Hepatocyte (in vitro differentiated cells): ENCODE data around the gene COMP. TPM values are rescaled to one million over a fixed set of nuclear protein-coding genes. Genes with fewer than 3 reads are reported as not detected.
A peak's percentile ranks its signal among the peaks of the same experiment; 100 is the strongest.
"Not testable (repeated sequence)": the region's sequence is repeated elsewhere in the genome, so short reads cannot be mapped to it uniquely, and the experiment has no call there.

Experiments used
- DNase-seq: peaks from one replicate; pipeline ENCODE4 v3.0.0-alpha.2; 2016; ENCODE audit warnings: low spot score
- H2AFZ ChIP-seq: fragments of 200-600 bp; sonication (generic); 2 replicates; pipeline ENCODE4 v1.6.0; 2016; ENCODE audit warnings: antibody characterized with exemption, mild to moderate bottlenecking
- H3K27ac ChIP-seq: fragments of 200-600 bp; sonication (generic); 2 replicates; pipeline ENCODE4 v1.5.1; 2016; ENCODE audit warnings: mild to moderate bottlenecking
- H3K27me3 ChIP-seq: fragments of 200-600 bp; sonication (generic); 2 replicates; pipeline ENCODE4 v1.6.1; 2016
- H3K36me3 ChIP-seq: fragments of 200-600 bp; sonication (generic); replicated peaks from 2 replicates; pipeline ENCODE4 v1.5.1; 2016; ENCODE audit warnings: low read depth; ENCODE audit not compliant: insufficient read depth
- H3K4me1 ChIP-seq: fragments of 200-600 bp; sonication (generic); 2 replicates; pipeline ENCODE4 v1.5.1; 2016; ENCODE audit warnings: mild to moderate bottlenecking, moderate library complexity; ENCODE audit not compliant: insufficient read depth
- H3K4me2 ChIP-seq: fragments of 200-600 bp; sonication (generic); 2 replicates; pipeline ENCODE4 v1.6.0; 2016
- H3K4me3 ChIP-seq: fragments of 200-600 bp; sonication (generic); 2 replicates; pipeline ENCODE4 v1.5.1; 2016; ENCODE audit warnings: mild to moderate bottlenecking
- H3K79me2 ChIP-seq: fragments of 200-600 bp; sonication (generic); 2 replicates; pipeline ENCODE4 v1.6.0; 2017; ENCODE audit warnings: mild to moderate bottlenecking
- H3K9me2 ChIP-seq: fragments of 200-600 bp; sonication (generic); replicated peaks from 2 replicates; pipeline ENCODE4 v1.6.0; 2017; ENCODE audit warnings: mild to moderate bottlenecking; ENCODE audit not compliant: insufficient read depth
- H3K9me3 ChIP-seq: fragments of 200-600 bp; sonication (generic); 2 replicates; pipeline ENCODE4 v1.5.1; 2016; ENCODE audit warnings: low read depth, mild to moderate bottlenecking
- H4K20me1 ChIP-seq: fragments of 200-600 bp; sonication (generic); 2 replicates; pipeline ENCODE4 v1.6.0; 2016; ENCODE audit warnings: mild to moderate bottlenecking; ENCODE audit not compliant: insufficient read depth, poor library complexity, severe bottlenecking
- CTCF ChIP-seq: fragments of 200-600 bp; sonication (generic); IDR thresholded peaks from 2 replicates; pipeline ENCODE4 v1.5.1; 2016; ENCODE audit warnings: antibody characterized with exemption, mild to moderate bottlenecking; ENCODE audit not compliant: poor library complexity
- EZH2 ChIP-seq: fragments of 200-600 bp; sonication (generic); IDR thresholded peaks from 2 replicates; pipeline ENCODE4 v1.6.1; 2016; ENCODE audit warnings: antibody characterized with exemption, mild to moderate bottlenecking, borderline replicate concordance
- EZH2phosphoT487 ChIP-seq: fragments of 200-600 bp; sonication (generic); IDR thresholded peaks from one replicate; pipeline ENCODE4 v1.6.1; 2018; ENCODE audit warnings: antibody characterized with exemption, mild to moderate bottlenecking, low read depth, moderate library complexity; ENCODE audit not compliant: unreplicated experiment, severe bottlenecking
- WGBS: methylation state at CpG from one replicate; pipeline ENCODE4 v1.1.6; 2016; ENCODE audit warnings: low lambda C conversion rate; ENCODE audit errors: missing lambda C conversion rate; 5-methylcytosine and 5-hydroxymethylcytosine counted together
- polyA plus RNA-seq: library from polyadenylated mRNA; unstranded; fragments of >200 nt; fragmentation: Nextera tagmentation; extraction: Ambion mirVana; gene quantifications from 2 replicates; pipeline ENCODE4 v1.2.1, GENCODE V29; 2016
- total RNA-seq: library from RNA; depleted of rRNA; stranded (reverse); fragments of >200 nt; gene quantifications from 2 replicates; pipeline ENCODE4 v1.2.3, GENCODE V29; 2014

COMP gene
- total and polyA plus RNA-seq, 2 experiments from 2014 or later = 2.8 to 16.3 TPM

DNA sequence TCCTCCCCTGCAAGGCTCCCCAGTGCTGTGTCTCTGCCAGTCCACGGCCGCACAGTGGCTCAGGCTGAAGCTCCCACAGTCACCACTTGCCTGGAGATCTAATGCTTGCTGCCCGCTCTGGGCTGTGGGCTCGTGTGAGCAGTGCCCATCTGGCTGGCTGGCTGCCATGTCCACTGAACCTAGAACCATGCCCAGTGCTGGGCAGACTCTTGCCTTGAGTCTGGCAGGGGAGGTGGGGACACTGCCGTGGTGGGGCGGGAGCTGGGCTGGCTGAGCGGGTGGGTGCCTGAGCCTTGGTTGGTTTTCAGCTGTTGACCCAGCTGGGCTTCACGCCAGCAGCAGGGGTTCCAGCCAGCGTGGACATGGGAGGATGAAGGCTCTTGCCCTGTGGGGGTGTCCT lies 55.4 kb downstream of the COMP start:
- peaks cover 56% of the 10 kb centered on the region for H3K4me1 ChIP-seq
- DNase-seq = no peak
- no peaks in the 10 kb centered on the region for H4K20me1 ChIP-seq

GRCh38 chr19:18735324-18735723 lies 55.8 kb downstream of the COMP start:
- Histone ChIP-seq H3K4me1 (peaks cover 51% of the 10 kb centered on the region), H2AFZ (no peak overlapping the region), H3K36me3 (no peaks in the 10 kb centered on the region), H3K27me3 (no peaks in the 10 kb centered on the region), H3K9me2 (no peaks in the 10 kb centered on the region), H3K79me2 (peaks cover 36% of the 10 kb centered on the region), H3K9me3 (no peaks in the 10 kb centered on the region), H3K4me3 (no peak overlapping the region), H3K4me2 (no peak overlapping the region), H4K20me1 (no peaks in the 10 kb centered on the region), H3K27ac (no peak overlapping the region)
- 95% methylated on average over 13 of the region's 14 CpGs for WGBS
- DNase-seq = no peak
- no peak for TF ChIP-seq EZH2phosphoT487
- no peak for TF ChIP-seq EZH2
- no peak for TF ChIP-seq CTCF

More for the DNA sequence above, 55.4 kb downstream of the COMP start:
- Histone ChIP-seq H2AFZ (no peak overlapping the region), H3K36me3 (no peaks in the 10 kb centered on the region), H3K9me3 (no peaks in the 10 kb centered on the region), H3K4me2 (no peak overlapping the region), H3K79me2 (peaks cover 36% of the 10 kb centered on the region), H3K4me3 (no peak overlapping the region), H3K27me3 (no peaks in the 10 kb centered on the region), H3K27ac (no peak overlapping the region), H3K9me2 (no peaks in the 10 kb centered on the region)
- no peak for TF ChIP-seq EZH2phosphoT487
- TF ChIP-seq CTCF = no peak
- no peak for TF ChIP-seq EZH2
- 92% methylated on average over 9 of the region's 9 CpGs for WGBS

- Histone ChIP-seq H3K27ac (peak overlapping the region; percentile 77), H3K4me2 (peak overlapping the region; percentile 60), H3K4me1 (peaks cover 47% of the 10 kb centered on the region), H3K79me2 (peaks cover 33% of the 10 kb centered on the region)
- H3K27me3 ChIP-seq, H3K9me3 ChIP-seq, H3K4me3 ChIP-seq, H2AFZ ChIP-seq, H4K20me1 ChIP-seq, H3K36me3 ChIP-seq, H3K9me2 ChIP-seq, DNase-seq: not testable (repeated sequence)
- WGBS = 66% methylated on average over 11 of the region's 11 CpGs
Measured at GRCh38 chr19:18733762-18734332, 57.3 kb downstream of the COMP start.

DNA sequence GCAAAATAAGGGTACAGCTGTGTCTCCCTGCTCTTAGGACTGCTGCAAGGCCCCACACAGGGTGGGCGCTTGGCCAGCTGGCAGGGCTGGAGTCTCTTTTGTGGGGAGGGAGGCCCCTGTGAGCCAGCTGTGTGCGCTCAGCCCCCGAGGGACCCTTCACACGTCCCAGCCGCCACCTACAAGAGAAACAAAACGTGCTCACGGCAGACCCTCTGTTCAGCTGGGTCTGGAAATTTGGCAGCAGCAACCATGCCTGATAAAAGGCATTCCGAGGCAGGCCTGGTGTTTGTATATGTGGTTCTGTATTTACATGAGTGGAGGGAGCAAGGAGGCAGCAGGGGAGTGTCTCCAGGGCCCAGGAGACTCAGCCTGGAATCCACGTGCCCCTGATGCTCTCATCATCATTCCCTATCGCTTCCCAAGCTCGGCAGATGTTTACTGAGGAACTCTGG lies 57.9 kb downstream of the COMP start:
- no peak for TF ChIP-seq EZH2phosphoT487
- no peak for TF ChIP-seq EZH2
- no peak for TF ChIP-seq CTCF
- Histone ChIP-seq H3K36me3 (no peaks in the 10 kb centered on the region), H3K27me3 (no peaks in the 10 kb centered on the region), H3K27ac (peak overlapping the region; percentile 77), H3K4me1 (peaks cover 47% of the 10 kb centered on the region), H3K9me3 (no peaks in the 10 kb centered on the region), H2AFZ (no peak overlapping the region), H3K4me3 (no peak overlapping the region), H4K20me1 (no peaks in the 10 kb centered on the region), H3K79me2 (peaks cover 33% of the 10 kb centered on the region), H3K9me2 (no peaks in the 10 kb centered on the region), H3K4me2 (peak overlapping the region; percentile 60)
- DNase-seq = peak; percentile 81
- 30% methylated on average over 11 of the region's 11 CpGs for WGBS

Other genes starting within 250 kb of the COMP start
- gene FKBP8, start 247.7 kb downstream of the COMP start, total RNA-seq = 183 and 195 TPM in 2 replicates
- 247 and 262 TPM in 2 replicates for gene FKBP8, start 247.7 kb downstream of the COMP start, polyA plus RNA-seq
- 76.3 and 91.7 TPM in 2 replicates for gene KXD1, start 233.4 kb downstream of the COMP start, total RNA-seq
- 85.7 and 89.2 TPM in 2 replicates for gene KXD1, start 233.4 kb downstream of the COMP start, polyA plus RNA-seq
- 561 and 593 TPM in 2 replicates for gene UBA52, start 219.4 kb downstream of the COMP start, total RNA-seq
- gene UBA52, start 219.4 kb downstream of the COMP start, polyA plus RNA-seq = 470 and 498 TPM in 2 replicates
- gene REX1BD, start 202.5 kb downstream of the COMP start, total RNA-seq = 59.9 and 62.6 TPM in 2 replicates
- 105 and 131 TPM in 2 replicates for gene REX1BD, start 202.5 kb downstream of the COMP start, polyA plus RNA-seq
- 8.6 and 13.9 TPM in 2 replicates for gene CRLF1, start 184.5 kb downstream of the COMP start, total RNA-seq
- 28.4 and 42.2 TPM in 2 replicates for gene CRLF1, start 184.5 kb downstream of the COMP start, polyA plus RNA-seq
- gene TMEM59L, start 178.4 kb downstream of the COMP start, total RNA-seq = 0.40 and 1.5 TPM in 2 replicates
- 4.9 and 9.1 TPM in 2 replicates for gene TMEM59L, start 178.4 kb downstream of the COMP start, polyA plus RNA-seq
- gene KLHL26, start 154.3 kb downstream of the COMP start, total RNA-seq = 4.1 and 5.0 TPM in 2 replicates
- gene KLHL26, start 154.3 kb downstream of the COMP start, polyA plus RNA-seq = 3.9 and 7.6 TPM in 2 replicates
- gene CRTC1, start 107.6 kb downstream of the COMP start, total RNA-seq = 2.0 and 2.5 TPM in 2 replicates
- 4.5 and 4.8 TPM in 2 replicates for gene CRTC1, start 107.6 kb downstream of the COMP start, polyA plus RNA-seq
- 24.5 and 47.2 TPM in 2 replicates for gene UPF1, start 40.7 kb upstream of the COMP start, total RNA-seq
- gene UPF1, start 40.7 kb upstream of the COMP start, polyA plus RNA-seq = 22.2 and 27.0 TPM in 2 replicates
- gene CERS1, start 104.9 kb upstream of the COMP start, total RNA-seq = 3.0 and 5.3 TPM in 2 replicates
- 4.9 and 5.7 TPM in 2 replicates for gene CERS1, start 104.9 kb upstream of the COMP start, polyA plus RNA-seq
- 222 and 228 TPM in 2 replicates for gene COPE, start 128.1 kb upstream of the COMP start, total RNA-seq
- gene COPE, start 128.1 kb upstream of the COMP start, polyA plus RNA-seq = 397 and 413 TPM in 2 replicates
- 45.8 and 46.0 TPM in 2 replicates for gene DDX49, start 128.4 kb upstream of the COMP start, total RNA-seq
- gene DDX49, start 128.4 kb upstream of the COMP start, polyA plus RNA-seq = 57.8 and 61.3 TPM in 2 replicates
- 28.9 and 44.0 TPM in 2 replicates for gene HOMER3, start 149.9 kb upstream of the COMP start, total RNA-seq
- 41.4 and 53.4 TPM in 2 replicates for gene HOMER3, start 149.9 kb upstream of the COMP start, polyA plus RNA-seq
- 35.6 and 36.4 TPM in 2 replicates for gene SUGP2, start 242.2 kb upstream of the COMP start, total RNA-seq
- 51.0 and 57.5 TPM in 2 replicates for gene SUGP2, start 242.2 kb upstream of the COMP start, polyA plus RNA-seq
- gene ARMC6, start 242.3 kb upstream of the COMP start, total RNA-seq = 26.4 and 29.7 TPM in 2 replicates
- 25.8 and 30.8 TPM in 2 replicates for gene ARMC6, start 242.3 kb upstream of the COMP start, polyA plus RNA-seq